Neuronal stem cell (in vitro differentiated cells): ENCODE results near the gene SLC1A7.

ENCODE experiments used
- DNase-seq: peaks from one replicate; pipeline ENCODE4 v3.0.0-alpha.2; 2013; ENCODE audit warnings: low spot score
- H2AFZ ChIP-seq: one replicate; pipeline ENCODE4 v1.6.1; 2013; ENCODE audit warnings: mild to moderate bottlenecking, low read length, inconsistent platforms
- H2AK5ac ChIP-seq: 2 replicates; pipeline ENCODE4 v1.6.1; 2013; ENCODE audit warnings: low read depth, mild to moderate bottlenecking, inconsistent platforms, low read length, moderate library complexity, mixed read lengths
- H2BK120ac ChIP-seq: 2 replicates; pipeline ENCODE4 v1.6.1; 2013; ENCODE audit warnings: low read depth, mild to moderate bottlenecking, inconsistent platforms, low read length, moderate library complexity, mixed read lengths
- H2BK12ac ChIP-seq: one replicate; pipeline ENCODE4 v1.6.1; 2013; ENCODE audit warnings: low read length, inconsistent platforms
- H2BK15ac ChIP-seq: 2 replicates; pipeline ENCODE4 v1.6.1; 2013; ENCODE audit warnings: mild to moderate bottlenecking, low read length, inconsistent platforms, mixed read lengths
- H2BK5ac ChIP-seq: one replicate; pipeline ENCODE4 v1.6.1; 2013; ENCODE audit warnings: inconsistent platforms, mild to moderate bottlenecking, low read length, moderate library complexity
- H3K14ac ChIP-seq: one replicate; pipeline ENCODE4 v1.6.1; 2013; ENCODE audit warnings: low read length, inconsistent platforms
- H3K18ac ChIP-seq: 2 replicates; pipeline ENCODE4 v1.6.1; 2013; ENCODE audit warnings: low read length, inconsistent platforms
- H3K23ac ChIP-seq: 2 replicates; pipeline ENCODE4 v1.6.1; 2013; ENCODE audit warnings: low read depth, mild to moderate bottlenecking, mixed read lengths, low read length, inconsistent platforms; ENCODE audit not compliant: poor library complexity
- H3K27ac ChIP-seq: replicated peaks from 3 replicates; pipeline ENCODE4 v1.5.1; 2013; ENCODE audit warnings: low read length, inconsistent platforms
- H3K27me3 ChIP-seq, 3 experiments: 2 replicates each; pipeline ENCODE4 v1.6.1; 2013; ENCODE audit warnings: low read length in 3 of 3, mild to moderate bottlenecking in 2 of 3, inconsistent platforms in 1 of 3, low read depth in 1 of 3, mixed read lengths in 1 of 3, moderate library complexity in 1 of 3; ENCODE audit not compliant: control insufficient read depth in 3 of 3, insufficient read depth in 3 of 3
- H3K36me3 ChIP-seq, 2 donors: replicated peaks in 1 of 2; 2 replicates each; pipeline ENCODE4 v1.6.1; 2013; ENCODE audit warnings: low read length in 2 of 2; ENCODE audit not compliant: control insufficient read depth in 2 of 2, insufficient read depth in 2 of 2
- H3K4ac ChIP-seq: 2 replicates; pipeline ENCODE4 v1.6.1; 2013; ENCODE audit warnings: inconsistent platforms, mild to moderate bottlenecking, low read length, moderate library complexity
- H3K4me1 ChIP-seq, 2 donors: 1 replicate in 1 of 2; 2 replicates in 1 of 2; pipeline ENCODE4 v1.6.1; 2013; ENCODE audit warnings: low read length in 2 of 2, low read depth in 1 of 2; ENCODE audit not compliant: control insufficient read depth in 2 of 2, insufficient read depth in 1 of 2
- H3K4me2 ChIP-seq: one replicate; pipeline ENCODE4 v1.6.1; 2013; ENCODE audit warnings: mild to moderate bottlenecking, low read length, inconsistent platforms; ENCODE audit not compliant: insufficient read depth, poor library complexity, severe bottlenecking
- H3K4me3 ChIP-seq, 2 donors: 2 replicates each; pipeline ENCODE4 v1.5.1; 2013; ENCODE audit warnings: low read length in 2 of 2, mild to moderate bottlenecking in 2 of 2, inconsistent platforms in 1 of 2, moderate library complexity in 1 of 2
- H3K79me1 ChIP-seq: one replicate; pipeline ENCODE4 v1.6.1; 2013; ENCODE audit warnings: low read depth, mild to moderate bottlenecking, inconsistent platforms, low read length, moderate library complexity
- H3K9ac ChIP-seq: one replicate; pipeline ENCODE4 v1.6.1; 2013; ENCODE audit warnings: mild to moderate bottlenecking, low read depth, low read length, inconsistent platforms; ENCODE audit not compliant: poor library complexity
- H3K9me3 ChIP-seq, 2 donors: replicated peaks in 1 of 2; 2 replicates each; pipeline versions ENCODE3 to v1.6.1; 2013; ENCODE audit warnings: low read length in 2 of 2, mild to moderate bottlenecking in 2 of 2, inconsistent platforms in 1 of 2, low read depth in 1 of 2, mixed read lengths in 1 of 2, moderate library complexity in 1 of 2; ENCODE audit not compliant: control insufficient read depth in 2 of 2, insufficient read depth in 1 of 2
- H4K8ac ChIP-seq: one replicate; pipeline ENCODE4 v1.6.1; 2013; ENCODE audit warnings: low read depth, mild to moderate bottlenecking, inconsistent platforms, low read length, moderate library complexity
- H4K91ac ChIP-seq: one replicate; pipeline ENCODE4 v1.6.1; 2013; ENCODE audit warnings: low read length, low read depth, mild to moderate bottlenecking, inconsistent platforms; ENCODE audit not compliant: poor library complexity
- WGBS, 2 donors: extraction: QIAGEN DNeasy Blood & Tissue Kit; methylation state at CpG; one replicate each; pipeline ENCODE4 v1.1.7; 2013; ENCODE audit warnings: missing lambda C conversion rate in 2 of 2, mixed read lengths in 1 of 2; ENCODE audit not compliant: insufficient read length in 2 of 2, insufficient replicate concordance in 1 of 2; ENCODE audit errors: extremely low coverage in 2 of 2; 5-methylcytosine and 5-hydroxymethylcytosine counted together

SLC1A7 gene

GRCh38 chr1:53061123-53061858 is 81.1 kb downstream of the SLC1A7 start:
- H3K18ac ChIP-seq = no peak overlapping the region
- peak overlapping the region; percentile 84 for H3K4me2 ChIP-seq
- WGBS, 2 donors = no CpG with 5 or more reads among the region's 19 CpGs
- H3K4ac ChIP-seq = no peak overlapping the region
- H3K9ac ChIP-seq = no peak overlapping the region
- peaks cover 10 to 72% (median 47%) of the 10 kb centered on the region in 3 experiments for H3K27me3 ChIP-seq
- H2AFZ ChIP-seq = peak overlapping the region; percentile 94
- no peaks in the 10 kb centered on the region for H3K9me3 ChIP-seq
- H3K27ac ChIP-seq = no peak overlapping the region
- no peak overlapping the region for H3K14ac ChIP-seq
- no peak overlapping the region for H4K8ac ChIP-seq
- peak overlapping the region; percentile 33 to 46 for H3K4me3 ChIP-seq
- peaks cover 4 to 7% of the 10 kb centered on the region in 2 donors for H3K4me1 ChIP-seq
- H2BK5ac ChIP-seq = no peak overlapping the region
- peak overlapping the region; percentile 56 for H3K23ac ChIP-seq
- H2AK5ac ChIP-seq = no peak overlapping the region
- no peak overlapping the region for H2BK120ac ChIP-seq
- H2BK15ac ChIP-seq = peak overlapping the region; percentile 23
- H3K79me1 ChIP-seq = no peaks in the 10 kb centered on the region
- H3K36me3 ChIP-seq = no peaks in the 10 kb centered on the region
- DNase-seq = no peak
- H2BK12ac ChIP-seq = no peak overlapping the region
- H4K91ac ChIP-seq = no peak overlapping the region

- Histone ChIP-seq H3K27me3 (peaks cover 10 to 72% (median 47%) of the 10 kb centered on the region in 3 experiments), H2BK15ac (no peak overlapping the region), H3K9me3 (no peaks in the 10 kb centered on the region), H3K36me3 (no peaks in the 10 kb centered on the region), H2BK120ac (no peak overlapping the region), H2BK5ac (no peak overlapping the region), H3K4ac (no peak overlapping the region), H3K9ac (no peak overlapping the region), H4K91ac (no peak overlapping the region), H3K79me1 (no peaks in the 10 kb centered on the region), H3K27ac (no peak overlapping the region), H4K8ac (no peak overlapping the region), H3K4me2 (no peak overlapping the region), H2AFZ (no peak overlapping the region), H3K18ac (no peak overlapping the region), H2AK5ac (no peak overlapping the region), H3K4me3 (no peak overlapping the region), H3K23ac (no peak overlapping the region), H3K14ac (no peak overlapping the region), H3K4me1 (peaks cover 4 to 7% of the 10 kb centered on the region in 2 donors), H2BK12ac (no peak overlapping the region)
- no CpG with 5 or more reads among the region's 1 CpG for WGBS, 2 donors
- no peak for DNase-seq
These were observed 81.9 kb downstream of the SLC1A7 start for GRCh38 chr1:53060579-53060978.

GRCh38 chr1:53057127-53057526 is 85.3 kb downstream of the SLC1A7 start:
- no peak overlapping the region for H3K18ac ChIP-seq
- no CpG with 5 or more reads among the region's 2 CpGs for WGBS, 2 donors
- H3K27me3 ChIP-seq = peaks cover 0 to 41% (median 18%) of the 10 kb centered on the region in 3 experiments

GRCh38 chr1:53051676-53052075 is 90.8 kb downstream of the SLC1A7 start:
- no peaks in the 10 kb centered on the region for H3K9me3 ChIP-seq
- H3K14ac ChIP-seq = no peak overlapping the region
- H2BK12ac ChIP-seq = no peak overlapping the region
- H3K4ac ChIP-seq = no peak overlapping the region
- no peak overlapping the region for H4K91ac ChIP-seq
- H2AK5ac ChIP-seq = no peak overlapping the region
- no peaks in the 10 kb centered on the region for H3K79me1 ChIP-seq
- no peak overlapping the region for H3K4me3 ChIP-seq
- no peak overlapping the region for H2AFZ ChIP-seq
- H2BK15ac ChIP-seq = no peak overlapping the region
- no peaks in the 10 kb centered on the region for H3K27me3 ChIP-seq
- H3K27ac ChIP-seq = no peak overlapping the region
- H4K8ac ChIP-seq = no peak overlapping the region
- H3K4me2 ChIP-seq = no peak overlapping the region
- H2BK120ac ChIP-seq = no peak overlapping the region
- DNase-seq = no peak
- H3K23ac ChIP-seq = no peak overlapping the region
- no peak overlapping the region for H2BK5ac ChIP-seq
- no CpG with 5 or more reads among the region's 1 CpG for WGBS, 2 donors
- peaks cover 2 to 9% of the 10 kb centered on the region in 2 donors for H3K36me3 ChIP-seq
- H3K4me1 ChIP-seq = peaks cover 9 to 23% of the 10 kb centered on the region in 2 donors
- H3K18ac ChIP-seq = no peak overlapping the region
- no peak overlapping the region for H3K9ac ChIP-seq

More at GRCh38 chr1:53057127-53057526, 85.3 kb downstream of the SLC1A7 start:
- Histone ChIP-seq H2BK5ac (no peak overlapping the region), H4K8ac (no peak overlapping the region), H3K36me3 (peaks cover 2 to 3% of the 10 kb centered on the region in 2 donors), H4K91ac (no peak overlapping the region), H3K4ac (no peak overlapping the region), H2BK120ac (no peak overlapping the region), H3K79me1 (no peaks in the 10 kb centered on the region), H3K23ac (no peak overlapping the region), H2AK5ac (no peak overlapping the region), H3K4me3 (no peak overlapping the region), H2AFZ (no peak overlapping the region), H3K9ac (no peak overlapping the region), H2BK12ac (no peak overlapping the region), H3K27ac (no peak overlapping the region), H3K4me2 (no peak overlapping the region), H3K4me1 (peaks cover 0 to 4% of the 10 kb centered on the region in 2 donors), H3K9me3 (no peaks in the 10 kb centered on the region), H3K14ac (no peak overlapping the region), H2BK15ac (no peak overlapping the region)
- DNase-seq = no peak
